OCI-LY7 (cell line): ENCODE measurements around the gene CD69.

ENCODE experiments used
- CTCF ChIP-seq: fragments of 200-600 bp; sonication (generic); conservative IDR thresholded peaks from 2 replicates; pipeline ENCODE4 v1.5.1; 2014; ENCODE audit warnings: mild to moderate bottlenecking, antibody characterized with exemption, low read length, moderate library complexity, mixed read lengths
- EZH2phosphoT487 ChIP-seq: fragments of 200-600 bp; sonication (generic); IDR thresholded peaks from 2 replicates; pipeline ENCODE4 v1.6.1; 2018; ENCODE audit warnings: low read depth, borderline replicate concordance, mild to moderate bottlenecking, mixed run types, antibody characterized with exemption, low read length, moderate library complexity, mixed read lengths

GRCh38 chr12:9730011-9730410 lies 30.7 kb downstream of the CD69 start:
- no peak for TF ChIP-seq CTCF
- TF ChIP-seq EZH2phosphoT487, result no peak
